Stromal cell of bone marrow (primary cell): Measurements from ENCODE around the gene SLC6A6.

Experiments used
- DNase-seq: peaks from one replicate; pipeline ENCODE4 v3.0.0-alpha.2; 2012; ENCODE audit warnings: low read depth

SLC6A6 gene

DNA sequence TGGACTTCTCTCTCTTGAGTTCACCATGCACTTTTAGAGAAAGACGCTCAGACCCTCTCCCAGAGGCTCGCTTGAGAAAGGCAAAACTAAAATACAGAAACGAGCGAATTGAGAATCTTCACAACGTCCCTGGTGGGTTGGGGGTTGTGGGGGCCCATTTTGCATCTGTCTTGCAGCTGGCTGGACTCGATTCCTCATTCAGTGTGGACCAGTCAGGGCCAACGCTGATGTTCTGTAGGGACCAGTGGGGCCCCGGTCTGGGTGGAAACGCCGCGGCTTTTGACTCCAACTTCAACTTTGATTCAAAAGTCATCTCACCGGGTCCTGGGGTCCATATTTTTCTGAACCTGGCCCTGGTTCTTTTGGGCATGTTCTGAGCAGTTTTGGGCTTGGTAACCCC lies 68.1 kb downstream of the SLC6A6 start:
- DNase-seq = no peak

- DNase-seq = no peak
These were observed 68.6 kb downstream of the SLC6A6 start for GRCh38 chr3:14471016-14471415.

DNA sequence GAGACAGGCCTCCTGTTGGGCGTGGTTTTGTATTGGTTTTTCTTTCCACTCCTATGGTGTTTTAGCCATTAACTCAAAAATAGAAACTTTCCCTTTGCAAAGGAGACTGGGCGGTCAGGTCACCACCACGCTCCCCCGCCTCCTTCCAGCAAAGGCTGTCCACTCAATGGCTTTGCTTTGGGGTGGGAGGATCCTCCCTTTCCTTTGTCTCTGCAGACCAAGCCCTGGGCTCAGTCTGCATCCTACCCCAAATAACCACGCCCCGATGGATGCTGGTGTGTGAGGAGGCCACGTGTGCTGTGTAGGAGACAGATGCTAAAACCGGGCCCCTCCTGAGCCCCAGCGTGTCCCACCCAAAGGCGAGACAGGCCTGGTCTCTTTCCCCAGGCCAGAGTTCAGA lies 69.3 kb downstream of the SLC6A6 start:
- no peak for DNase-seq

DNA sequence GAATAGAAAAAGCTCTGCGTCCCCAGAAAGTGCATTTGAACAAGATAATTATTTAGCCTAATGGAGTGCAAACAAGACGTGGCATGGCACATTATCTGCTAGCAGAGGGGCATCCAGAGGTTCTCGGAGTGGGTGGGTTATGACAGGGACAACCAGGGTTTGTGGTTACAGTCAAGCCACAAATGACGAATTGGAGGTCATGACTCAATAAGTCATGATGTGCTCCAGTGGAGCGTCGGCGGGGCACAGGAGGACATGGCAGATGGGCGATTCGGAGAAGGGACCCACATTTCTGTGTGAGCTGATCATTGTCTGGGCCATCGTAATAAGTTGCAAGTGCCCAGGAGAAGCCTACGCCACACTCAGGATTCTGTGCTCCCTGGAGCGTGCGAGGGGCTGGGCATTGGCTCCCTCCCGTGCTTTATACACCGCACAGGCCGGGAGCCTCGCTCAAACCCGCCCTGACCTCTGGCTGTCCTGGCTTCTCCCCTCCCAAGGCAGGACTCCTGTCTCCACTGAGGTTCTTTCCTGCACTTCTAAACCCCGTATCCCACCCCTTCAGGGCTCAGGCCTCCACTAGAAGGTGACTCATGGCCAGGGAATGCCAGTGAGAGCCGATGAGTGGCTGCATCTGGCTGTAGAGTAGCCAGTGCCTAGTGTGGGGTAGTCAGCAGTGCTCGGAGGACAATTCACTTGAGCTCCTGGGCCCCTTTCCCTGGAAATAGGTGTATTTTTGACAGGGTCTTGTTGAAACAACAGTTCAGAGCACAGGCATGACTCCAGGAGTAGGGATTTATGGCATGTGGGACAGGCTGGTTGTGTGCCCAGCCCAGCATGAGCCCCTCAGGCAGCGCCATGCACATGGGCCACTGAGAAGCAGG lies 70.3 kb downstream of the SLC6A6 start:
- peak; percentile 78 for DNase-seq

DNA sequence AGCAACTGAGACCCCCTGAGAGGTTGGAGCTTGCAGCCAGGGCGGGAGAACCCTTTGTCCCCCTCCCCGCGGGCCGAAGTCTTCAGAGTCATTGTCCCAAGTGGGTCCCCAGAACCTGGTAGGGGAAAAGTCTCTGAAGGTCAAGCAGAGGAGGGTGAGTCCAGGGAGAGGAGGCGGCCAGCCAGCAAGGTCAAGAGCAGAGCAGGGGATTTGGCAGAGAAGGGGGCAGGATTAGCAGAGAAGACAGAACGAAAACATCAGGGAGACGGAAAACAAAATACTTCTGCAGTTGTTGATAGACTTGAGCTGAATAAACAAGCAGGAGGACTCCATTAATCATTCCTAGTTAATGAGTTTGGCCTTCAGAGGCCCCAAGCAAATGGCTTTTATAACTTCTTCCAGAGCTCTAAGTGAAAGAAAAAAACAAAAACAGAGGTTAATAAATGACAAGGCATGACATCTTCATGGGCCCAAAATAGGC lies 71.0 kb downstream of the SLC6A6 start:
- no peak for DNase-seq

DNA sequence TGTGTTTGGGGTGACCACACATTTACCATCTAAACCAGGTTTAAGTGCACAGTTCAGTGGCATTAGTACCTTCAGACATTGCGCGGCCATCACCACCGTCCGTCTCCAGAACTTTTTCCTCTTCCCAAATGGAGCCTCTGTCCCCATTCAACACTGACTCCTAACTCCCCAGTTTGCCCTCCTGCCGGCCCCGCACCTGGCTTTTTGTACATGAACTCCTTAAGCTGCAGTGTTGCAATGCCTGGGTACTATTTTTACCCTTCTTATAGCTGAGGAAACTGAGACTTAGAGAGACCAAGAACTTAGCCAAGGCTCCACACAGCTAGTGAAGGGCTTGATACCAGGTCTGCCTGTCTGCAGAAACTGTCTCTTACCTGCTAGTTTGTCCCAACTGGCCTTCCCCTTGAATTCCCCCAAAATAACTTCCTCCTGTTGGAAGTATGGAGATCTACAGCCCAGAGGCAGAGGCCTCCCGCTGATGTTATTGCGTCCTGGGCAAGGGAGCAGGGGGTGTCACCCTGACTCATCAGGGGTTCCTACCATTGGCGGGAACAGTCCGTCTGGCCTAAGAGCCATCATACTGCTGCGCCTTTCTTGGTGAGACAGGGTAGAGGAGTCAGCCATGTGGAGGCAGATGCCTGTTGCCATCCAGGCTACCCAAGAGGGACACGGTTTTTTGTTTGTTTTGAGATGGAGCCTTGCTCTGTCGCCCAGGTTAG lies 72.1 kb downstream of the SLC6A6 start:
- no peak for DNase-seq

GRCh38 chr3:14475621-14476020 lies 73.2 kb downstream of the SLC6A6 start:
- DNase-seq = no peak

DNA sequence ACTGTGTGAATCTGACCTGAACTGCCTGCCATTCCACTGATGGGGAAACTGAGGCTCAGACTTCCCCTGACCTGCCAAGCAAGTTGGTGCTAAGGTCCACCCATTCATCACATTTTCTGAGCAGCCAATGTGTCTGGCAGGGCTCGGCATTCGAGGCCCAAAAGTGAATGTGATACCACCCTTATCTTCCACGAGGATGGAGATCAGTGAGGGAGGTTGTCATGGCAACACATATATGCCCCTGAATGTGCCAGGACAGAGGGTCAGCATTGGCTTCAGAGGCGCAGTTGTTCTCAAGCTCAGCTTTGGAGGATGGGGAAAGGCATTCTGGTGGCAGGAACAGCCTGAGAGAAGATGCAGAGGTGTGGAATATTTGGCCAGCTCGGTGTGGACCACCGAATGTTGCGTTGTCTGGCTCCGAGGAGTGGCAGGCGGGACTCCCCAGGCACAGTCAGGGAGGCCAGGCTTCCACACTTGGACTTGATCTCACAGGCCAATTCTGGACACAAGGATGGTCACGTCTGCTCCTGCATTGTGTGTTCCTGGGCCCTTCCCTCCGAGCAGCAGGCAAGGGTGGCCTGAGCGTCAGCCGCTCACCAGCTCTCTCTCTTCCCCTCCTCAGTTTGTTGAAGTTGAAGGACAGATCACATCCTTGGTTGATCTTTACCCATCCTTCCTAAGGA lies 74.3 kb downstream of the SLC6A6 start:
- DNase-seq = no peak

- no peak for DNase-seq
These were observed 75.0 kb downstream of the SLC6A6 start for GRCh38 chr3:14477311-14477935.

DNA sequence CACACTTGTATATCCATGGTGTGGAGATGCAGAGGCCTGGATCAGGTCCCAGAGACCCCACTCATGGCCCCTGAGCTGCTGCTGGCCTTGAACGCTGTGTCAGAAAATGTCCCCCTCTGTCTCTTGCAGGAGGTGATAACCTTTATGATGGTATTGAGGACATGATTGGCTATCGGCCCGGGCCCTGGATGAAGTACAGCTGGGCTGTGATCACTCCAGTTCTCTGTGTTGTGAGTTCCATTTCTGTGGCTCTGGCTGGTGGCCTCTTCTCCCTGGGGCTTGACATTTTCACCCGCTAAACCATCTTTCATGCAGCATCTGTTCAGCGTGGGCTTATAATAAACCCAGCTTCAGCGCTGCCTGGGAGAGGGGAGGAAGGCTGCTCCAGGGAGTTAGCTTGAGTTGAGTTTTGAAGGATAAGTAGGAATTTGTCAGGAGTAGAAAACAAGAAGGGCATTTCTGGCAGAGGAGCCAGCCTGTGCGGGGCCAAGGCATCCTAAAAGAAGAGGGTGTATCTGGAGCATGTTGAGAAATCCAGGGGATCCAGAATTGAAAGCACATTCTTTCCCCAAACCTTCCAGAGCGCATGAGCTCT lies 76.6 kb downstream of the SLC6A6 start:
- no peak for DNase-seq

DNA sequence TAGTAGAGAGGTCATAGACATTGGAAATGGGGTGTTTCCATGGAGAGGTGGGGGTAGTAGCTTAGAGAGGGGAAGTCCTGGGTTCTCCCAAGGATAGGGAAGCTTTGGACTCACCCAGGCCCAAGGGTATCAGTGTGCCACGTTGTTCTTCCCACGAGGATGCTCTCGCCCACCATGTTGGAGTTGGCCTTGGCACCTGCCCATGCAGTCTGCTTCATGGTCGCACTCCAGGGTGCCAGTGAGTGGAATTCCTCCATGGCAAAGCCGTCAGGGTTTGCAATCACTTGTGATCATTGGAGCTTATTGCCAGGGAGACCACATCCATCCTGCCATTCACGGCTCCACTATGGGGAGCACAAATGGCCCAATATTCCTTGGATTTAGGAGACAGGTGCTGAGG lies 77.2 kb downstream of the SLC6A6 start:
- no peak for DNase-seq

- no peak for DNase-seq
These were observed 78.0 kb downstream of the SLC6A6 start for GRCh38 chr3:14480207-14481017.

GRCh38 chr3:14481018-14481645 lies 78.7 kb downstream of the SLC6A6 start:
- DNase-seq = no peak

DNA sequence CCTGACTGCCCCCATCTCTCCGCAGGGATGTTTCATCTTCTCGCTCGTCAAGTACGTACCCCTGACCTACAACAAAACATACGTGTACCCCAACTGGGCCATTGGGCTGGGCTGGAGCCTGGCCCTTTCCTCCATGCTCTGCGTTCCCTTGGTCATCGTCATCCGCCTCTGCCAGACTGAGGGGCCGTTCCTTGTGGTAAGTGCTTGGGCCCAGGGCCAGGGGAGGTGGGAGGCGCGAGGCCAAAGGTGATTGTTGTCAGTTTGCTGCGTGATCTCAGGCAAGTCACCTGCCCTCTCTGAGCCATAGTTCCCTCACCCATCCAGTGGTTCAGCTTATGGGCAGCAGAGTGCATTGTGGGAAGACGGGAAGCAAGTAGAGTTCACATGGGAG lies 79.2 kb downstream of the SLC6A6 start:
- DNase-seq = no peak

GRCh38 chr3:14482271-14482721 lies 79.9 kb downstream of the SLC6A6 start:
- no peak for DNase-seq

DNA sequence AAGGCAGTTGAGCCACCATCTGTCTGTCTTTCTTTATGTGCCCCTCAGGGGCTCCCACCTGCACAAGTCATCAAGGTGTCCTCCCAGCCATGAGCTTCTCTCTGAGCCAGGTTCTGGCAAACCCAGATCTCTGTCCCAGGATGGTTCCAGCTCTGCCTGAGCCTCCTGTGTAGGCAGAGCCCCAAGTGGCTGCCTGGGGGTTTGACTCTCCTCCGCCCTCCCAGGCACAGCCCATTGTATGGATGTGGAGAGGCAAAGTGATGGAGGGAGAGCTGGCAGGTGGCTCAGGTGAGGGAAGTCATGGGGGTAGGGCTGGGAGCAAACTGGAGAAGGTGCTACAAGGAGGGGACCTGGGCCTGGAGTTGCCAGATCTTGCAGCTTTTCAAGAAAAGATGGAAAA lies 80.9 kb downstream of the SLC6A6 start:
- no peak for DNase-seq

- DNase-seq = no peak
These were observed 82.3 kb downstream of the SLC6A6 start for GRCh38 chr3:14484741-14485140.

DNA sequence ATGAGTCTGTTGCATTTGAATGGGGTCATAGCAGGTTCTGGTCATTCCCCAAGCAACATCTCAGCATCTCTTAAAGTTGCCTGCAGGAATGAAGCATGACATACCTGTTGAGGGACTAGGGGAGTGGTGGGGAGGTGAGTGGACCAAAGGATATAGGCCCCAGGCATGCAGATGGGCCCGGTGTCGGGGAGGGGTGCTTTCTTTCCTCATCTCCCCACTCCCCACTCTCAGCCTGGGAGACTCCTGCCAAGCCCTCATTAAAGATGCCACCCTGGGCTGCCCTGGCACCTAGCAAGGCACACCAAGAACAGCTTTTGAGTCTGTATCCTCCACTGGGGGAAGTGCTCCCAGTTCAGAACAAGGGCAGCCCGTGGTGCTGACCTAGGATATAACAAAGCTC lies 83.6 kb downstream of the SLC6A6 start:
- DNase-seq = no peak

- no peak for DNase-seq
These were observed 84.1 kb downstream of the SLC6A6 start for GRCh38 chr3:14486460-14486859.

- no peak for DNase-seq
These were observed 84.7 kb downstream of the SLC6A6 start for GRCh38 chr3:14487086-14487485.
